ENCODE data around the gene CARS2. TPM values are rescaled to one million over a fixed set of nuclear protein-coding genes. Genes with fewer than 3 reads are reported as not detected.

CARS2 gene
- total RNA-seq, 4 donors from 2014 or later, result 27.4 to 229 (median 53.8) TPM

DNA sequence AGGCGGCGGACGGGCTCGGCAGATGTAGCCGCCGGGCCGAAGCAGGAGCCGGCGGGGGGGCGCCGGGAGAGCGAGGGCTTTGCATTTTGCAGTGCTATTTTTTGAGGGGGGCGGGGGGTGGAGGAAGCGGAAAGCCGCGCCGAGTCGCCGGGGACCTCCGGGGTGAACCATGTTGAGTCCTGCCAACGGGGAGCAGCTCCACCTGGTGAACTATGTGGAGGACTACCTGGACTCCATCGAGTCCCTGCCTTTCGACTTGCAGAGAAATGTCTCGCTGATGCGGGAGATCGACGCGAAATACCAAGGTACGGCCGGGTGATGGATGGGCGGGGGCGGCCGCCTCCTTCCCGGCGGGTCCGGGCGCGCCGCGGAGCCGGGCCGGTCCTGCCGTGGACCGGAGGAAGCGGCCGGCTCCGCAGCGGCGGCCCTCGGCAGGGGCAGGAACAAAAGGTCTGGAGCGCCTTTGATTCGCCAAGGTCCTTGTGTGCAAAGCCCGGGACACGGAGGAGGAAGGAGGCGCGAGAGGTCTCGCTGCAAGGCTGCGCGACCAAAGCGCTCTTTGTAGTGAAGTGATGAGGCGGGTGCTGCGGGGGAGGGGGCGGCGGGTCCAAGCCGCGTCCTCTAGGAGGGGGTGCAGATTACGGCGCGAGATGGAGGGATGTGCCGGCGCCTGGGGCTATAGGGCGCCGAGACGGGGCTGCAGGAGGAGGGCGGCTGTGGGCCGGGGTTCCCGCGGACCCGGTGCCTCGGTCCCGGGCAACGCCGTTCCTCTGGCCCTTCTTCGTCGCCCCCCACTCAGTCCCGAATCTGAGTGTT, 8.3 kb upstream of the CARS2 start:
- no peaks in the 10 kb centered on the region for H3K9me3 ChIP-seq
- peaks cover 3 to 6% of the 10 kb centered on the region in 2 donors for H3K4me1 ChIP-seq
- H3K27me3 ChIP-seq, result no peaks in the 10 kb centered on the region
- no peaks in the 10 kb centered on the region for H3K36me3 ChIP-seq
- peak; percentile 59 to 62 for DNase-seq
- intact Hi-C loops (cut with DNase I; ENCODE audit: low total_unique reads), result loop anchor here (10.0 kb wide), 1 partner anchor 201 kb away; the partner anchor contains the start of gene ANKRD10
- TF ChIP-seq, protein P1, sequence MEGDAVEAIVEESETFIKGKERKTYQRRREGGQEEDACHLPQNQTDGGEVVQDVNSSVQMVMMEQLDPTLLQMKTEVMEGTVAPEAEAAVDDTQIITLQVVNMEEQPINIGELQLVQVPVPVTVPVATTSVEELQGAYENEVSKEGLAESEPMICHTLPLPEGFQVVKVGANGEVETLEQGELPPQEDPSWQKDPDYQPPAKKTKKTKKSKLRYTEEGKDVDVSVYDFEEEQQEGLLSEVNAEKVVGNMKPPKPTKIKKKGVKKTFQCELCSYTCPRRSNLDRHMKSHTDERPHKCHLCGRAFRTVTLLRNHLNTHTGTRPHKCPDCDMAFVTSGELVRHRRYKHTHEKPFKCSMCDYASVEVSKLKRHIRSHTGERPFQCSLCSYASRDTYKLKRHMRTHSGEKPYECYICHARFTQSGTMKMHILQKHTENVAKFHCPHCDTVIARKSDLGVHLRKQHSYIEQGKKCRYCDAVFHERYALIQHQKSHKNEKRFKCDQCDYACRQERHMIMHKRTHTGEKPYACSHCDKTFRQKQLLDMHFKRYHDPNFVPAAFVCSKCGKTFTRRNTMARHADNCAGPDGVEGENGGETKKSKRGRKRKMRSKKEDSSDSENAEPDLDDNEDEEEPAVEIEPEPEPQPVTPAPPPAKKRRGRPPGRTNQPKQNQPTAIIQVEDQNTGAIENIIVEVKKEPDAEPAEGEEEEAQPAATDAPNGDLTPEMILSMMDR (IDR thresholded peaks at IDR 0.05), result no peak
- TF ChIP-seq POLR2A (IDR thresholded peaks at IDR 0.05), result no peak
- H3K27ac ChIP-seq, result peak overlapping the region; percentile 99
- peak overlapping the region; percentile 80 to 92 for H3K4me3 ChIP-seq

DNA sequence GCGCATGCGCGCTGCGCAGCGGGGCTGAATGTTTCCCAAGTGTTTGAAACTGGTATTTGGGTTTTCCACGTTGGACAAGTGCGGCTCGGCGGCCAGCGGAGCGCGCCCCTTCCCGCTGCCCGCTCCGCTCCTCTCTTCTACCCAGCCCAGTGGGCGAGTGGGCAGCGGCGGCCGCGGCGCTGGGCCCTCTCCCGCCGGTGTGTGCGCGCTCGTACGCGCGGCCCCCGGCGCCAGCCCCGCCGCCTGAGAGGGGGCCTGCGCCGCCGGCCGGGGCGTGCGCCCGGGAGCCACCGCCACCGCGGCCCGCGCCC, 7.7 kb upstream of the CARS2 start, which contains the start of gene ING1:
ING1 (plus strand) TSS at position 59 of the 311 bp plus-strand sequence. CDS start 450 bp downstream, outside the sequence.
- Histone ChIP-seq H3K36me3 (no peaks in the 10 kb centered on the region), H3K27me3 (no peaks in the 10 kb centered on the region), H3K4me1 (peaks cover 3 to 6% of the 10 kb centered on the region in 2 donors), H3K4me3 (peak within 1 kb of the TSS; percentile 80 to 92), H3K9me3 (no peaks in the 10 kb centered on the region), H3K27ac (peak within 1 kb of the TSS; percentile 99)
- DNase-seq, result no peak
- peak in 1 of 2 donors; percentile 45 for TF ChIP-seq POLR2A (IDR thresholded peaks at IDR 0.05)
- TF ChIP-seq, protein P1 (IDR thresholded peaks at IDR 0.05), result peak in 1 of 4 experiments; percentile 8
- intact Hi-C loops (cut with DNase I; ENCODE audit: low total_unique reads), result loop anchor here (10.0 kb wide), 1 partner anchor 201 kb away; the partner anchor contains the start of gene ANKRD10

DNA sequence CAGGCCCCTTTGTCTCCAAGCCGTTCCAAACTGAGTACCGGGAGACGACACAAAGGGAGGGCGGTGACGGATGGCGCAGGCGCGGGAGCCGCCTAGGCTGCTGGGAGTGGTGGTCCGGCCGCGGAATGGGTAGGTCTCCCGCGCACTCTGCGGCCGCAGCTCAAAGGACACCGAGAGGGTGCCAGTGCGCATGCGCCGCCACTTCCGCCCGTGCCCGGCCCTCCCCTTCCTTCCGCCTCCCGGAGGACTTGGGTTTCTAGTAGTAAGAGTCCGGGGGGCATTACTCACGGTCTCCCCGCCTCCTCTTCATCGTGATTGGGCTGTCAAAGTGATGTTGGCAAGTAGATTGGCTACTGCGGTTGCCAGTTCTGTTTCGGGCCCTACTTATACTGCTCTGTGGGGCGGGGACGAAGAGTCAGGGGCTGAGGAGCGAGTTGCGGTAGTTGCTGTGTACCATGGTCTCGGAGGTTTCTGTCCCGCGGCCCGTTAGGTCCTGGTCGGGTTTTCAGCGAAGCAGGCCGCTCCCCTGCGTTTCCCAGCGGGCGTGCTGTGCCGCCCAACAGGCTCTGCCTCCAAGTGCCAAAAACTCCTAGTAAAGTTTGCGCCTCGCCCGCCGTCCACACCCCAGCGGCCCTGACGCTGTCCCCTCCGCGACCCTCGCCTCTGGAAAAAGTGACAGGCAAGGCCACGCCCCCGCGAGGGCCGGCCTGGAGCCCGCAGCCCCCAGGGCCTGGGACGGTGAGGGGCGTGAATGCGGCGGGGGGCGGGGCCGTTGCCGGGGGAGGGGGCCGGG, 7.1 kb upstream of the CARS2 start:
- H3K4me3 ChIP-seq, result peak overlapping the region; percentile 80 to 92
- no peaks in the 10 kb centered on the region for H3K27me3 ChIP-seq
- peak overlapping the region; percentile 99 for H3K27ac ChIP-seq
- no peaks in the 10 kb centered on the region for H3K9me3 ChIP-seq
- DNase-seq, result peak; percentile 100
- peaks cover under 1 to 6% of the 10 kb centered on the region in 2 donors for H3K4me1 ChIP-seq
- intact Hi-C loops (cut with DNase I; ENCODE audit: low total_unique reads), result loop anchor here (10.0 kb wide), 1 partner anchor 202 kb away; the partner anchor contains the start of gene ANKRD10
- H3K36me3 ChIP-seq, result no peaks in the 10 kb centered on the region
- TF ChIP-seq, protein P1 (IDR thresholded peaks at IDR 0.05), result peak in 1 of 4 experiments; percentile 16
- peak; percentile 79 to 95 for TF ChIP-seq POLR2A (IDR thresholded peaks at IDR 0.05)

DNA sequence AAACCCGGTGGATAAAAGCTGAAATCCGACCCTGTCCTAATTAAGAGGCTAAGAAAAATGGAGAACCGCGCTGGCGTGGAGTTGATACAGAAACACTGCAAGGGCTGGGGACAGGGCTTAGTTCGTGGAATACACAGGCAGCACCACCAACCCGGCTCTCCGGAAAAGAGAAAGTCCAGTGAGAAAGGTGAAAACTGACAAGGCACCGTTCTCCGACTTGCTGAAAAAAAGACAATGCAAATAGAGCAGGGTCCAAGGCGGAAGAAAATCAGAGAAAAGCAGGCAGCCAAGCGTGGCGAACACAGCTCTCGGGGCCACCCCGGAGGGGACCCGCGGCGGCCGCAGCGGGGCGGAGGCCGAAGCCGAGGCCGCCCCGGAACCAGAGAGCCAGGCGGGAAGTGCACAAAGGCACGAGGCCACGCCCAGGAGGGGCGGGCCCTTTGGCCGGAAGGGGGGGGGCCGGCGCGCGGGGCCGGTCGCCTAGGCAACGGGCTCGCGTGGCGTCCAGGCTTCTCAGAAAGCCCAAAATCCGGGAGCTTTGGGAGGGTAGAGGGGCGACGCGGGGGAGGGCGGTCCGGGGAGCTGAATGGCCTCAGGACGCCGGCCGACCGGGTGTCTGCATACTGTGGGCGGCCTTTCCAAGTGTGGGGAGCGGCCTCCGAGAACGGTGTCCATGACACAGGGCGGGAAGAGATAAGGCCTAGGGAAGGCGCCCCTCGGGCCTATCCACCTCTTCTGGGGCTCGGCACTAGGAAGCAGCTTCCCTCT, 6.3 kb upstream of the CARS2 start:
- H3K4me1 ChIP-seq, result peaks cover 0 to 6% of the 10 kb centered on the region in 2 donors
- no peaks in the 10 kb centered on the region for H3K27me3 ChIP-seq
- intact Hi-C loops (cut with DNase I; ENCODE audit: low total_unique reads), result loop anchor here (10.0 kb wide), 1 partner anchor 203 kb away; the partner anchor contains the start of gene ANKRD10
- no peaks in the 10 kb centered on the region for H3K36me3 ChIP-seq
- H3K4me3 ChIP-seq, result peak overlapping the region; percentile 80 to 84
- peak overlapping the region; percentile 99 for H3K27ac ChIP-seq
- peak; percentile 84 to 85 for DNase-seq
- no peaks in the 10 kb centered on the region for H3K9me3 ChIP-seq
- TF ChIP-seq, protein P1 (IDR thresholded peaks at IDR 0.05), result no peak
- TF ChIP-seq POLR2A (IDR thresholded peaks at IDR 0.05), result peak; percentile 72 to 89

Measured in uterus (tissue), 4 donors.